A549 (cell line): ENCODE results near the gene TMEM154. TPM values are rescaled to one million over a fixed set of nuclear protein-coding genes. Genes with fewer than 3 reads are reported as not detected.

Source experiments
- ATAC-seq, 2 experiments: fragments of 200-7000 bp in 1 of 2; fragments of >200 bp in 1 of 2; cut with Nextera tagmentation in 1 of 2; cut with Tn5 transposase in 1 of 2; 3 replicates each; pipeline versions ENCODE4 v1.8.0 to v1.9.1; 2018 to 2020; ENCODE audit warnings: mild to moderate bottlenecking in 1 of 2, moderate library complexity in 1 of 2
- CTCF ChIA-PET: fragments of 300-600 bp; sonication (Branson Sonifier 250); formaldehyde crosslinking; extraction: SDS; loops from one replicate; lab custom pipeline; 2021; ENCODE audit warnings: antibody characterized with exemption, inconsistent platforms; lab: Yijun Ruan, JAX
- POLR2A ChIA-PET: fragments of 350-600 bp; formaldehyde crosslinking; extraction: SDS; loops from one replicate; lab custom pipeline; 2021; ENCODE audit warnings: antibody characterized with exemption, inconsistent platforms; lab: Yijun Ruan, JAX
- DNase-seq, 2 experiments: peaks; one replicate each; pipeline versions ENCODE4 v3.0.0 to v3.0.0-alpha.2; 2011 to 2016; ENCODE audit warnings: low read depth in 1 of 2, low spot score in 1 of 2
- FAIRE-seq: peaks from 2 replicates; lab custom pipeline; 2011; peaks lifted over from hg19 to GRCh38; lab: Jason Lieb, UNC
- H3K27ac ChIP-seq, 2 experiments: fragments of >200 bp; sonication (Bioruptor Twin); formaldehyde crosslinking; 3 replicates each; pipeline ENCODE4 v1.5.1; 2016 to 2017
- H3K4me1 ChIP-seq: fragments of >200 bp; sonication (Bioruptor Twin); formaldehyde crosslinking; 3 replicates; pipeline ENCODE4 v1.6.1; 2016
- H3K4me2 ChIP-seq: fragments of >200 bp; sonication (Bioruptor Twin); formaldehyde crosslinking; 3 replicates; pipeline ENCODE4 v1.6.1; 2016
- H3K4me3 ChIP-seq: fragments of >200 bp; sonication (Bioruptor Twin); formaldehyde crosslinking; 3 replicates; pipeline ENCODE4 v1.5.1; 2016
- H3K9me3 ChIP-seq: fragments of >200 bp; sonication (Bioruptor Twin); formaldehyde crosslinking; 3 replicates; pipeline ENCODE4 v1.6.1; 2016
- FOSB ChIP-seq: fragments of 250-450 bp; sonication (Bioruptor Pico); IDR thresholded peaks from 2 replicates; pipeline ENCODE4 v1.5.0; 2020; ENCODE audit warnings: mild to moderate bottlenecking, moderate library complexity
- FOXS1 ChIP-seq: fragments of 250-450 bp; sonication (Bioruptor Pico); IDR thresholded peaks from 2 replicates; pipeline ENCODE4 v1.5.0; 2020; ENCODE audit warnings: mild to moderate bottlenecking, moderate library complexity
- HDAC2 ChIP-seq: fragments of 200-600 bp; sonication (generic); IDR thresholded peaks from 2 replicates; pipeline ENCODE4 v1.6.1; 2016
- HES2 ChIP-seq: fragments of >200 bp; sonication (Bioruptor Twin); formaldehyde crosslinking; IDR thresholded peaks from 2 replicates; pipeline ENCODE4 v1.6.1; 2016
- HMGXB4 ChIP-seq: fragments of 250-450 bp; sonication (Bioruptor Pico); IDR thresholded peaks from 2 replicates; pipeline ENCODE4 v1.5.0; 2021; ENCODE audit warnings: mild to moderate bottlenecking, moderate library complexity, borderline replicate concordance
- HOXA7 ChIP-seq: fragments of 250-450 bp; sonication (Bioruptor Pico); IDR thresholded peaks from 2 replicates; pipeline ENCODE4 v1.5.0; 2020; ENCODE audit warnings: mild to moderate bottlenecking, moderate library complexity
- HOXB13 ChIP-seq: fragments of 250-450 bp; sonication (Bioruptor Pico); IDR thresholded peaks from 2 replicates; pipeline ENCODE4 v1.5.0; 2020; ENCODE audit warnings: low read depth, mild to moderate bottlenecking, moderate library complexity
- HOXB5 ChIP-seq: fragments of 250-450 bp; sonication (Bioruptor Pico); IDR thresholded peaks from 2 replicates; pipeline ENCODE4 v1.5.0; 2020; ENCODE audit warnings: mild to moderate bottlenecking, moderate library complexity
- KDM5A ChIP-seq: fragments of 200-600 bp; sonication (generic); IDR thresholded peaks from 2 replicates; pipeline ENCODE4 v1.6.1; 2016; ENCODE audit warnings: antibody characterized with exemption, mild to moderate bottlenecking
- MAFK ChIP-seq: fragments of 450-650 bp; IDR thresholded peaks from 2 replicates; pipeline ENCODE4 v1.6.1; 2014; ENCODE audit not compliant: partially characterized antibody
- MAZ ChIP-seq: fragments of 150-350 bp; IDR thresholded peaks from 2 replicates; pipeline ENCODE4 v1.6.1; 2014; ENCODE audit warnings: antibody characterized with exemption, low read depth, low read length, borderline replicate concordance
- NPAS2 ChIP-seq: fragments of 250-450 bp; sonication (Bioruptor Pico); IDR thresholded peaks from 2 replicates; pipeline ENCODE4 v1.8.0; 2022; ENCODE audit warnings: mild to moderate bottlenecking, moderate library complexity, borderline replicate concordance
- NR3C1 ChIP-seq: fragments of >200 bp; sonication (Bioruptor Twin); formaldehyde crosslinking; IDR thresholded peaks from 3 replicates; pipeline ENCODE4 v1.6.1; 2017
- REST ChIP-seq: fragments of 200-600 bp; sonication (generic); IDR thresholded peaks from 2 replicates; pipeline ENCODE4 v1.6.1; 2016; ENCODE audit warnings: antibody characterized with exemption, mild to moderate bottlenecking, moderate library complexity
- SREBF2 ChIP-seq: fragments of 450-650 bp; IDR thresholded peaks from 2 replicates; pipeline ENCODE4 v1.6.1; 2014; ENCODE audit warnings: mild to moderate bottlenecking, moderate library complexity
- TP53 ChIP-seq: fragments of 250-450 bp; sonication (Bioruptor Pico); IDR thresholded peaks from 2 replicates; pipeline ENCODE4 v1.5.0; 2021; ENCODE audit warnings: mild to moderate bottlenecking, moderate library complexity
- ZC3H11A ChIP-seq: fragments of 450-650 bp; IDR thresholded peaks from 2 replicates; pipeline ENCODE4 v1.6.1; 2014; ENCODE audit warnings: antibody characterized with exemption, mild to moderate bottlenecking
- ZNF302 ChIP-seq: fragments of 250-450 bp; sonication (Bioruptor Pico); IDR thresholded peaks from 2 replicates; pipeline ENCODE4 v1.9.0; 2021; ENCODE audit warnings: inconsistent platforms, mild to moderate bottlenecking, moderate library complexity
- ZSCAN20 ChIP-seq: fragments of 250-450 bp; sonication (Bioruptor Pico); IDR thresholded peaks from 2 replicates; pipeline ENCODE4 v1.8.0; 2022; ENCODE audit warnings: mild to moderate bottlenecking, moderate library complexity
- WGBS: methylation state at CpG from one replicate; pipeline ENCODE4 v1.1.6; 2017; ENCODE audit errors: missing lambda C conversion rate; 5-methylcytosine and 5-hydroxymethylcytosine counted together
- polyA plus RNA-seq, 4 experiments: library from polyadenylated mRNA; depleted of rRNA in 3 of 4; stranded (reverse); fragments of >200 nt; fragmentation: RNase III in 1 of 4; extraction: RNeasy Plus Mini Kit Qiagen cat#74134 plus additional on column Dnase treatment in 1 of 4; gene quantifications; 2 replicates in 3 of 4; 3 replicates in 1 of 4; pipeline ENCODE4 v1.2.3, GENCODE V29; 2011 to 2017
- TF ChIP-seq, protein P1 (sequence below): fragments of >200 bp; sonication (Bioruptor Twin); formaldehyde crosslinking; IDR thresholded peaks from 3 replicates; pipeline ENCODE4 v1.5.1; 2016
- TF ChIP-seq, protein P2 (sequence below): fragments of 150-350 bp; IDR thresholded peaks from 2 replicates; pipeline ENCODE4 v1.6.1; 2014; ENCODE audit warnings: low read depth, mild to moderate bottlenecking, low read length
- TF ChIP-seq, protein P3 (sequence below): IDR thresholded peaks from 2 replicates; pipeline ENCODE4 v1.6.1; 2012

The TMEM154 gene
- polyA plus RNA-seq, 2 of the 4 experiments (the other 2 are of a cell fraction), result 0.05 to 0.31 TPM

DNA sequence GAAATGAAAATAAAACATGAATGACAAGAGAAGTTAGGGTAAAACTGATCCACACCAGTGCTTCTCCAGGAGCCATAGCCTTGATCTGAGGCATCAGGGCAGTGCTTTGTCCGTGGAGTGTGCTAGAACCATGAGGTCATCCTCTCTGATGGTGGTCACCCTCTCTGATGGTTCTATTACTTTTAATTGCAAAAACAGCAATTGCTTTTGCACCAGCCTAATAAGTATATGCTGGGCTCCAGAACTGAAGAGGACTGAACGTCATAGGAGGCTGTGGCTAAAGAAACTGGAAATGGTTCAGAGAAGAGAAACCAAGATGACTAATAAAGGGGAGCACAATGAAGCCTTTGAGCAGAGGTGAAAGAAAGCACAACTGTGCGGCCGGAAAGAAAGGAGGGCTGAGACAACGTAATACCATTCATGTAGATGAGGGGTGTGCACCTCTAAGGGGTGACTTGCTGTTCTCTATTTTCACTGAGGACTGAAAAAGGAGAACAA lies 17.0 kb upstream of the TMEM154 start:
- DNase-seq, result no peak
- no peak for ATAC-seq
- no peak for FAIRE-seq
- no peaks in the 10 kb centered on the region for H3K4me1 ChIP-seq
- TF ChIP-seq NPAS2 (CRISPR knock-in tag) (no peak), TP53 (no peak), HMGXB4 (CRISPR knock-in tag) (no peak), FOSB (CRISPR knock-in tag) (no peak), HOXA7 (CRISPR knock-in tag) (no peak), REST (no peak)
- H3K4me3 ChIP-seq, result no peak overlapping the region
- H3K4me2 ChIP-seq, result no peak overlapping the region
- 63% methylated on average over 5 of the region's 5 CpGs for WGBS
- no peak overlapping the region for H3K27ac ChIP-seq
- ChIA-PET POLR2A (no interaction called here), CTCF (no interaction called here)
- H3K9me3 ChIP-seq, result no peaks in the 10 kb centered on the region

DNA sequence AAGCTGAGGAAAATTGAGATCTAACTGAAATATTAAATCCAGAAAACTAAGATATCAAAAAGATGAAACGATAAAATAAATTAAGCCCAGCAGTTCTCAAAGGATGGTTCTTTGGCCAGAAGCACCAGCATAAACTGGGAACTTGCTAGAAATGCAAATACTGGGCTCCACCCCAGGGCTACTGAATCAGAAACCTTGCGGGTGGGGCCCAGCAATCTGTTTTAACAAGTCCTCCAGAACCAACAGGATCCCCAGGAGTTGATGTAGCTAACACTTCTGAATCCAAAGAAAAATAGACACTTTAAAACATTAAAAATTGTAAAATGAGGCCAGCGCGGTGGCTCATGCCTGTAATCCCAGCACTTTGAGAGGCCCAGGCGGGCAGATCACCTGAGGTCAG lies 14.1 kb upstream of the TMEM154 start:
- ChIA-PET POLR2A (no interaction called here), CTCF (no interaction called here)
- TF ChIP-seq MAFK (no peak), KDM5A (no peak), HOXB5 (CRISPR knock-in tag) (no peak), HMGXB4 (CRISPR knock-in tag) (no peak)
- TF ChIP-seq, protein P1, sequence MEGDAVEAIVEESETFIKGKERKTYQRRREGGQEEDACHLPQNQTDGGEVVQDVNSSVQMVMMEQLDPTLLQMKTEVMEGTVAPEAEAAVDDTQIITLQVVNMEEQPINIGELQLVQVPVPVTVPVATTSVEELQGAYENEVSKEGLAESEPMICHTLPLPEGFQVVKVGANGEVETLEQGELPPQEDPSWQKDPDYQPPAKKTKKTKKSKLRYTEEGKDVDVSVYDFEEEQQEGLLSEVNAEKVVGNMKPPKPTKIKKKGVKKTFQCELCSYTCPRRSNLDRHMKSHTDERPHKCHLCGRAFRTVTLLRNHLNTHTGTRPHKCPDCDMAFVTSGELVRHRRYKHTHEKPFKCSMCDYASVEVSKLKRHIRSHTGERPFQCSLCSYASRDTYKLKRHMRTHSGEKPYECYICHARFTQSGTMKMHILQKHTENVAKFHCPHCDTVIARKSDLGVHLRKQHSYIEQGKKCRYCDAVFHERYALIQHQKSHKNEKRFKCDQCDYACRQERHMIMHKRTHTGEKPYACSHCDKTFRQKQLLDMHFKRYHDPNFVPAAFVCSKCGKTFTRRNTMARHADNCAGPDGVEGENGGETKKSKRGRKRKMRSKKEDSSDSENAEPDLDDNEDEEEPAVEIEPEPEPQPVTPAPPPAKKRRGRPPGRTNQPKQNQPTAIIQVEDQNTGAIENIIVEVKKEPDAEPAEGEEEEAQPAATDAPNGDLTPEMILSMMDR, result no peak
- no peaks in the 10 kb centered on the region for H3K4me1 ChIP-seq
- no peak overlapping the region for H3K4me2 ChIP-seq
- no peak overlapping the region for H3K27ac ChIP-seq
- ATAC-seq, result no peak
- 88% methylated on average over 5 of the region's 5 CpGs for WGBS
- no peaks in the 10 kb centered on the region for H3K9me3 ChIP-seq
- FAIRE-seq, result no peak
- DNase-seq, result no peak
- H3K4me3 ChIP-seq, result no peak overlapping the region

DNA sequence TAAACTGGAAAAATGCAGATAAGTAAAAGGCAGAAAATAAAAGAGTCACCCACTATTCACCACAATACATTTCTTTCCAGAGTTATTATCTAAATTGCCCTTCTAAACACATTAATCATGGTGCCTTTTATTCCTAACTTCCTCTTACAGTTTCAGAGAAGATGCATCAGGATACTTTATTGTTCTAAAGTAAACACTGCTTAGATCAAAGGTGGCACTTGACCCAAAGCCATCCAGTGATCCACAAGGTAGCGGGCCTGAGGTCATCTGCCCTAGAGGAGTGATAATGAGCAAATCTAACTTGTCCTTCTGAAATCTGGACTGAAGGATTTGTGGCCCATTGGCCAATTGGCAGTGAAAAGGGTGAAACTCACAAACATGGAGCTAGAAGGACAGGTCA lies 12.0 kb upstream of the TMEM154 start:
- CTCF ChIA-PET, result no interaction called here
- DNase-seq (no peak), ATAC-seq (no peak), FAIRE-seq (no peak)
- Histone ChIP-seq H3K9me3 (no peaks in the 10 kb centered on the region), H3K27ac (no peak overlapping the region), H3K4me1 (no peaks in the 10 kb centered on the region), H3K4me3 (no peak overlapping the region), H3K4me2 (no peak overlapping the region)
- POLR2A ChIA-PET, result no interaction called here
- WGBS, result 73% methylated on average over 1 of the region's 1 CpG
- TF ChIP-seq FOXS1, result no peak
- TF ChIP-seq HOXA7 (CRISPR knock-in tag), result no peak
- no peak for TF ChIP-seq MAZ
- no peak for TF ChIP-seq ZSCAN20 (CRISPR knock-in tag)
- TF ChIP-seq, protein P2, sequence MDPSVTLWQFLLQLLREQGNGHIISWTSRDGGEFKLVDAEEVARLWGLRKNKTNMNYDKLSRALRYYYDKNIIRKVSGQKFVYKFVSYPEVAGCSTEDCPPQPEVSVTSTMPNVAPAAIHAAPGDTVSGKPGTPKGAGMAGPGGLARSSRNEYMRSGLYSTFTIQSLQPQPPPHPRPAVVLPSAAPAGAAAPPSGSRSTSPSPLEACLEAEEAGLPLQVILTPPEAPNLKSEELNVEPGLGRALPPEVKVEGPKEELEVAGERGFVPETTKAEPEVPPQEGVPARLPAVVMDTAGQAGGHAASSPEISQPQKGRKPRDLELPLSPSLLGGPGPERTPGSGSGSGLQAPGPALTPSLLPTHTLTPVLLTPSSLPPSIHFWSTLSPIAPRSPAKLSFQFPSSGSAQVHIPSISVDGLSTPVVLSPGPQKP, result no peak
- no peak for TF ChIP-seq HDAC2
- TF ChIP-seq HES2, result no peak
- no peak for TF ChIP-seq KDM5A
- no peak for TF ChIP-seq HOXB13 (CRISPR knock-in tag)
- TF ChIP-seq, protein P3, sequence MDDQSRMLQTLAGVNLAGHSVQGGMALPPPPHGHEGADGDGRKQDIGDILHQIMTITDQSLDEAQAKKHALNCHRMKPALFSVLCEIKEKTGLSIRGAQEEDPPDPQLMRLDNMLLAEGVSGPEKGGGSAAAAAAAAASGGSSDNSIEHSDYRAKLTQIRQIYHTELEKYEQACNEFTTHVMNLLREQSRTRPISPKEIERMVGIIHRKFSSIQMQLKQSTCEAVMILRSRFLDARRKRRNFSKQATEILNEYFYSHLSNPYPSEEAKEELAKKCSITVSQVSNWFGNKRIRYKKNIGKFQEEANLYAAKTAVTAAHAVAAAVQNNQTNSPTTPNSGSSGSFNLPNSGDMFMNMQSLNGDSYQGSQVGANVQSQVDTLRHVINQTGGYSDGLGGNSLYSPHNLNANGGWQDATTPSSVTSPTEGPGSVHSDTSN, result no peak
- TF ChIP-seq ZNF302, result no peak
- TF ChIP-seq NR3C1, result no peak
- no peak for TF ChIP-seq ZC3H11A
- no peak for TF ChIP-seq SREBF2
